ENCODE data around the gene TXNDC5.

Gene TXNDC5

DNA sequence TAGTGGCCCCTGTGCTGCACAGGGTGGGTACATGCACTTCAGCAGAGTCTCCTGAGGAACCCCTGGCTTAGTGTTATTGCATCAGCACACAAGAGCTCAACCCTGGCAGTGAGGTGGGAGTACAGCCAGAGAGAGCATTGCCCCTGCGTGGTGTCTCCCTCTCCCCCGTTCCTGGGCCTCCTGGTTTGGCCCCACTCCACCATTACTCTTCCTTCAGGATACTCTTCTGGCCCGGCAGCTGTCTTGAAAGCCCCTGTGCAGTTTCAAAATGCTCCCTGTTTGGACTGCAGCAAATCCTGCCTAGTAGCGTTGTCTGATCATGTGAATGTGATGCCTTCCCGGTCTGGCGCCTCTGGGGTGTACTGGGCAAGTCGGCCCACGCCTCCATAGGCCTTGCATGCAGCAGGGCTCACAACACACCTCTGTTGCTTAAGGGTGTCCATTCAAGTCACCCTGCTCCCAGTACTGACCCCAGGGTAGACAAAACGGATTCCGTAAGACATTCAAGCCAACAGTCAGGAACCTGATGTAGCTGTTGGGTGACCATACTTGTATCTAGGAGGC lies 32.1 kb downstream of the TXNDC5 start:
- Histone ChIP-seq H3K9me3 (no peaks in the 10 kb centered on the region), H3K27ac (no peak overlapping the region), H3K27me3 (no peaks in the 10 kb centered on the region), H3K4me3 (no peak overlapping the region), H3K4me1 (no peaks in the 10 kb centered on the region), H3K36me3 (peaks cover 28 to 48% (median 39%) of the 10 kb centered on the region in 3 donors)
- TF ChIP-seq, protein P1, sequence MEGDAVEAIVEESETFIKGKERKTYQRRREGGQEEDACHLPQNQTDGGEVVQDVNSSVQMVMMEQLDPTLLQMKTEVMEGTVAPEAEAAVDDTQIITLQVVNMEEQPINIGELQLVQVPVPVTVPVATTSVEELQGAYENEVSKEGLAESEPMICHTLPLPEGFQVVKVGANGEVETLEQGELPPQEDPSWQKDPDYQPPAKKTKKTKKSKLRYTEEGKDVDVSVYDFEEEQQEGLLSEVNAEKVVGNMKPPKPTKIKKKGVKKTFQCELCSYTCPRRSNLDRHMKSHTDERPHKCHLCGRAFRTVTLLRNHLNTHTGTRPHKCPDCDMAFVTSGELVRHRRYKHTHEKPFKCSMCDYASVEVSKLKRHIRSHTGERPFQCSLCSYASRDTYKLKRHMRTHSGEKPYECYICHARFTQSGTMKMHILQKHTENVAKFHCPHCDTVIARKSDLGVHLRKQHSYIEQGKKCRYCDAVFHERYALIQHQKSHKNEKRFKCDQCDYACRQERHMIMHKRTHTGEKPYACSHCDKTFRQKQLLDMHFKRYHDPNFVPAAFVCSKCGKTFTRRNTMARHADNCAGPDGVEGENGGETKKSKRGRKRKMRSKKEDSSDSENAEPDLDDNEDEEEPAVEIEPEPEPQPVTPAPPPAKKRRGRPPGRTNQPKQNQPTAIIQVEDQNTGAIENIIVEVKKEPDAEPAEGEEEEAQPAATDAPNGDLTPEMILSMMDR (IDR thresholded peaks at IDR 0.05): no peak
- DNase-seq: no peak
- intact Hi-C loops (cut with DNase I; ENCODE audit: low total_unique reads): no loop called here

DNA sequence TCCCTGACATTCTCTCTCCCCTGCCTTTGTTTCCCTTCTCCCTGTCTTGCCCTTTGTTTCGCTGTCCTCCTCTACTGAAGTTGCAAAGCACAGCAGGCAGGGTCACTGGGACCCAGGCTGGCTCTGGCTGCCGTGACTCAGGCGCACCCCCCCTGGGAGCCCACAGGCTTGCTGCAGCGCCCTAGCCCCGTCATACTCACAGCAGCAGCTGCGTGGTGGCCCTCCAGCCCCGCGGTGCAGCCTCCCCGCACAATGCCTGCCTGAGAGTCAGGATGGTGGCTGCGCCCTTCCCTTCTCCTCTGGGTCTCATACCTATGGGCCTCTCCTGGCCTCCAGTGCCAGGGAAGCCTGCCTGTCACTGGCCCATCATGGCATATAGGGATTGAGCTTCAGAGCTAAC lies 41.7 kb downstream of the TXNDC5 start:
- Histone ChIP-seq H3K27ac (no peak overlapping the region), H3K27me3 (no peaks in the 10 kb centered on the region), H3K4me1 (no peaks in the 10 kb centered on the region), H3K36me3 (peaks cover 0 to 10% (median 0%) of the 10 kb centered on the region in 3 donors), H3K9me3 (no peaks in the 10 kb centered on the region), H3K4me3 (no peak overlapping the region)
- intact Hi-C loops (cut with DNase I; ENCODE audit: low total_unique reads): loop anchor here (10.0 kb wide), 1 partner anchor 1536 kb away; no protein-coding TSS in a partner anchor
- no peak for DNase-seq
- TF ChIP-seq, protein P1 (IDR thresholded peaks at IDR 0.05): no peak

DNA sequence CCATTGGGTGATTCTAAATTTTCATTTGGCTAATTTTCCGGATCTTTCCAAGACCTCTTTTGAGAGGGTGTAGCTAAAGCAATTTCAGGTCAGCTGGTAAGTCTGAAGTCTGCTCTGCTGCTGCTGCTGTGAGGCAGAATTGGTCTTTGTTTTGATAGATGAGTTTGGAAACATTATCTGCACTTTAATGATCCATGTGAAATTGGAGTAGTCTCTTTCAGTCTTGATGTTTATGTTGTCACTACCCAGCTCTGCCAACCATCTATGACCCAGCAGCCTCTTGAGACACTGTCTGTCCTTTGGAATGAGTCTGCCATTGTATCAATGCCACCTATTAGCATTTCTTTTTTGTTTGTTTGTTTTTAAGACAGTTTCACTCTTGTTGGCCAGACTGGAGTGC lies 44.1 kb downstream of the TXNDC5 start:
- no peak overlapping the region for H3K4me3 ChIP-seq
- no peak overlapping the region for H3K27ac ChIP-seq
- H3K9me3 ChIP-seq: no peaks in the 10 kb centered on the region
- no peaks in the 10 kb centered on the region for H3K27me3 ChIP-seq
- H3K36me3 ChIP-seq: peaks cover 0 to 13% (median 0%) of the 10 kb centered on the region in 3 donors
- intact Hi-C loops (cut with DNase I; ENCODE audit: low total_unique reads): loop anchor here (10.0 kb wide), 1 partner anchor 1538 kb away; no protein-coding TSS in a partner anchor
- TF ChIP-seq, protein P1 (IDR thresholded peaks at IDR 0.05): no peak
- H3K4me1 ChIP-seq: no peaks in the 10 kb centered on the region
- DNase-seq: no peak

DNA sequence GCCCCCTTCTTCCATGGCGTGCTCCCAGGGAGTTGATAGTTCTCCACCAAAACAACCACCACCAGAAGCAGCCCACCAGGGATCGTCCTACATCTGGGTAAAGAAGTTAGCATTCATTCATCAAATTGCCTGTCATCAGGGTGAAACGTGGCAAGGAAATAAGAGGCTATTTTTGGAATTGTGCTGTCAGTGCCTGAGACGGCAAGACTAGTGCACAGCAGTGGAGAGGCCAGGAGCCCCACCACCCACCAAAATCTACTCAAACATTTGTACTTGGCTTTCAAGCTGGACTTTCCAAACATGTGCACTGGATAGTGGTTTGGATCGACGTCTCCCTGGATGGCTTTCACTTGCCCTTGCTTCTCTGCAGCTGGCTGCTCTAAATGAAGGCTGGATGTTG lies 44.8 kb downstream of the TXNDC5 start:
- H3K4me3 ChIP-seq: no peak overlapping the region
- H3K27me3 ChIP-seq: no peaks in the 10 kb centered on the region
- H3K36me3 ChIP-seq: peaks cover 0 to 13% (median 0%) of the 10 kb centered on the region in 3 donors
- H3K27ac ChIP-seq: no peak overlapping the region
- TF ChIP-seq, protein P1 (IDR thresholded peaks at IDR 0.05): no peak
- DNase-seq: no peak
- intact Hi-C loops (cut with DNase I; ENCODE audit: low total_unique reads): loop anchor here (10.0 kb wide), 1 partner anchor 1539 kb away; no protein-coding TSS in a partner anchor
- H3K4me1 ChIP-seq: no peaks in the 10 kb centered on the region
- H3K9me3 ChIP-seq: no peaks in the 10 kb centered on the region

DNA sequence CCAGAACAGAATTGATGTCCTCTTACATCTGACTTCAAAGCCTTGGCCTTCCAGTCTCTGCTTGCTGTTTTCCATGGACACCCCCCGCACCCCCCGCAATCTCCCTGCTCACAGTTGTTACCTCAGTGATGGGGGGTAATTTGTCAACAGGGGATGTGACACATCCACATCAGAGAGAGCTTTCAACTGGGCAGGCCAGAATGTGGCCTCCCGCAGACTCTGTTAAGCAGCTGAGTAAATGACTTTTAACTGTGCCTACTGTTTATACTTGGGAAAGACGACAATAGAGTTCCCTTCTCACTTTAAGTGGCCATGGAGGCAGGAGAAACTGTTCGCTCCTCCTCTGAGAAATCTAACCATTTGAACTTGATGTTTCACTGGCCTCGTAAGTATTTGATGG lies 51.0 kb downstream of the TXNDC5 start:
- Histone ChIP-seq H3K9me3 (no peaks in the 10 kb centered on the region), H3K27me3 (no peaks in the 10 kb centered on the region), H3K4me3 (no peak overlapping the region), H3K36me3 (peaks cover 0 to 4% (median 0%) of the 10 kb centered on the region in 3 donors), H3K4me1 (no peaks in the 10 kb centered on the region), H3K27ac (no peak overlapping the region)
- no peak for DNase-seq
- TF ChIP-seq, protein P1 (IDR thresholded peaks at IDR 0.05): no peak
- intact Hi-C loops (cut with DNase I; ENCODE audit: low total_unique reads): no loop called here
